OCI-LY1 (cell line): ENCODE results near the gene PRSS22.

ENCODE experiments used
- H2AFZ ChIP-seq: fragments of 200-600 bp; sonication (generic), shearing (Covaris generic); 2 replicates; pipeline ENCODE4 v1.6.0; 2014; ENCODE audit warnings: antibody characterized with exemption, mild to moderate bottlenecking, low read length
- H3F3A ChIP-seq: fragments of 200-600 bp; sonication (generic), shearing (Covaris generic); 2 replicates; pipeline ENCODE4 v1.6.0; 2014; ENCODE audit warnings: mild to moderate bottlenecking, antibody characterized with exemption, low read length, moderate library complexity; ENCODE audit not compliant: insufficient read depth
- H3K27ac ChIP-seq: fragments of 200-600 bp; sonication (generic); 2 replicates; pipeline ENCODE4 v1.5.1; 2014; ENCODE audit warnings: low read length, mixed run types, mild to moderate bottlenecking, low read depth; ENCODE audit not compliant: poor library complexity, severe bottlenecking
- H3K27me3 ChIP-seq: fragments of 200-600 bp; sonication (generic); 2 replicates; pipeline ENCODE4 v1.6.0; 2014; ENCODE audit warnings: antibody characterized with exemption, mild to moderate bottlenecking, low read length, moderate library complexity; ENCODE audit not compliant: insufficient read depth
- H3K36me3 ChIP-seq: fragments of 200-600 bp; sonication (generic); 2 replicates; pipeline ENCODE4 v1.6.1; 2014; ENCODE audit warnings: mild to moderate bottlenecking, antibody characterized with exemption, low read length, moderate library complexity, mixed read lengths; ENCODE audit not compliant: insufficient read depth
- H3K4me1 ChIP-seq: fragments of 200-600 bp; sonication (generic); 2 replicates; pipeline ENCODE4 v1.5.1; 2014; ENCODE audit warnings: mild to moderate bottlenecking, low read length, moderate library complexity; ENCODE audit not compliant: insufficient read depth, severe bottlenecking
- H3K4me2 ChIP-seq: fragments of 200-600 bp; sonication (generic), shearing (Covaris generic); 2 replicates; pipeline ENCODE4 v1.6.1; 2014; ENCODE audit warnings: low read length
- H3K4me3 ChIP-seq: fragments of 200-600 bp; sonication (generic); 2 replicates; pipeline ENCODE4 v1.5.1; 2014; ENCODE audit warnings: low read length, low read depth, mild to moderate bottlenecking, mixed read lengths; ENCODE audit not compliant: poor library complexity, severe bottlenecking
- H3K79me2 ChIP-seq: fragments of 200-600 bp; shearing (Covaris generic); 2 replicates; pipeline ENCODE4 v1.6.1; 2016; ENCODE audit warnings: mixed run types, low read length, mixed read lengths; ENCODE audit not compliant: insufficient read depth
- H3K9ac ChIP-seq: fragments of 200-600 bp; sonication (generic), shearing (Covaris generic); 2 replicates; pipeline ENCODE4 v1.6.1; 2014; ENCODE audit warnings: mild to moderate bottlenecking, low read length, mixed read lengths
- H3K9me2 ChIP-seq: fragments of 200-600 bp; sonication (generic), shearing (Covaris generic); 2 replicates; pipeline ENCODE4 v1.6.1; 2014; ENCODE audit warnings: low read depth, mild to moderate bottlenecking, low read length, mixed read lengths
- H3K9me3 ChIP-seq: fragments of 200-600 bp; shearing (Covaris generic); 2 replicates; pipeline ENCODE4 v1.6.1; 2014; ENCODE audit warnings: low read length, mixed read lengths
- H4K20me1 ChIP-seq: fragments of 200-600 bp; sonication (generic), shearing (Covaris generic); 2 replicates; pipeline ENCODE4 v1.6.0; 2016; ENCODE audit warnings: mild to moderate bottlenecking, low read length; ENCODE audit not compliant: insufficient read depth
- EZH2 ChIP-seq: fragments of 200-600 bp; sonication (generic), shearing (Covaris generic); IDR thresholded peaks from 2 replicates; pipeline ENCODE4 v1.8.0; 2017; ENCODE audit warnings: borderline replicate concordance, mixed run types, mild to moderate bottlenecking, antibody characterized with exemption, low read length, moderate library complexity, mixed read lengths
- TF ChIP-seq, protein P1 (sequence below): fragments of 200-600 bp; sonication (generic), shearing (Covaris generic); IDR thresholded peaks from 2 replicates; pipeline ENCODE4 v1.5.1; 2017; ENCODE audit warnings: mild to moderate bottlenecking, antibody characterized with exemption, low read length, moderate library complexity, mixed read lengths

PRSS22 gene

DNA sequence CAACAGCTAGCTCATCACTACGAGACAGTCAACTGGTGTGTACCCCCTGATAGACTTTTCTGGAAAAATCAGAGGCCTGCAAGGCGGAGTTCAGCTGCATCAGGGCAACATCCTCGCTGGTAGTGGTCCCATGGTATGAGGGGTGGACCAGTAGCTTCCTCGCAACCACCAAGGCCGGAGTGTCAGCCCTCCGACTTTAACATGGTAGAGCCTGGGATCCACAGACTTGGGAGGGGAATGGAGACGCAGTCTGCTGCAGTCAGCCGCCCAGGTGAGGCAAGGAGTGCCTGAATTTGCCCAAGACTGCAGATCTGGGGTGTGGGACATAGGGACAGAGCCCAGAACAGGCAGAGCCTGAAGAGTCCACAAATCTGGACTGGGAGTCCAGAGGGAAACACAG lies 14.4 kb downstream of the PRSS22 start:
- Histone ChIP-seq H3K27me3 (no peaks in the 10 kb centered on the region), H3K9me3 (no peaks in the 10 kb centered on the region), H3F3A (no peaks in the 10 kb centered on the region), H3K4me3 (no peak overlapping the region), H3K4me2 (no peak overlapping the region), H3K36me3 (no peaks in the 10 kb centered on the region), H3K9me2 (no peaks in the 10 kb centered on the region), H3K27ac (no peak overlapping the region), H3K9ac (no peak overlapping the region), H4K20me1 (no peaks in the 10 kb centered on the region), H2AFZ (no peak overlapping the region), H3K4me1 (peaks cover 7% of the 10 kb centered on the region), H3K79me2 (no peaks in the 10 kb centered on the region)
- no peak for TF ChIP-seq EZH2
- TF ChIP-seq, protein P1, sequence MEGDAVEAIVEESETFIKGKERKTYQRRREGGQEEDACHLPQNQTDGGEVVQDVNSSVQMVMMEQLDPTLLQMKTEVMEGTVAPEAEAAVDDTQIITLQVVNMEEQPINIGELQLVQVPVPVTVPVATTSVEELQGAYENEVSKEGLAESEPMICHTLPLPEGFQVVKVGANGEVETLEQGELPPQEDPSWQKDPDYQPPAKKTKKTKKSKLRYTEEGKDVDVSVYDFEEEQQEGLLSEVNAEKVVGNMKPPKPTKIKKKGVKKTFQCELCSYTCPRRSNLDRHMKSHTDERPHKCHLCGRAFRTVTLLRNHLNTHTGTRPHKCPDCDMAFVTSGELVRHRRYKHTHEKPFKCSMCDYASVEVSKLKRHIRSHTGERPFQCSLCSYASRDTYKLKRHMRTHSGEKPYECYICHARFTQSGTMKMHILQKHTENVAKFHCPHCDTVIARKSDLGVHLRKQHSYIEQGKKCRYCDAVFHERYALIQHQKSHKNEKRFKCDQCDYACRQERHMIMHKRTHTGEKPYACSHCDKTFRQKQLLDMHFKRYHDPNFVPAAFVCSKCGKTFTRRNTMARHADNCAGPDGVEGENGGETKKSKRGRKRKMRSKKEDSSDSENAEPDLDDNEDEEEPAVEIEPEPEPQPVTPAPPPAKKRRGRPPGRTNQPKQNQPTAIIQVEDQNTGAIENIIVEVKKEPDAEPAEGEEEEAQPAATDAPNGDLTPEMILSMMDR: no peak

GRCh38 chr16:2842340-2843000 lies 15.5 kb downstream of the PRSS22 start:
- TF ChIP-seq, protein P1: peak; percentile 68
- no peak for TF ChIP-seq EZH2
- no peak overlapping the region for H3K27ac ChIP-seq

DNA sequence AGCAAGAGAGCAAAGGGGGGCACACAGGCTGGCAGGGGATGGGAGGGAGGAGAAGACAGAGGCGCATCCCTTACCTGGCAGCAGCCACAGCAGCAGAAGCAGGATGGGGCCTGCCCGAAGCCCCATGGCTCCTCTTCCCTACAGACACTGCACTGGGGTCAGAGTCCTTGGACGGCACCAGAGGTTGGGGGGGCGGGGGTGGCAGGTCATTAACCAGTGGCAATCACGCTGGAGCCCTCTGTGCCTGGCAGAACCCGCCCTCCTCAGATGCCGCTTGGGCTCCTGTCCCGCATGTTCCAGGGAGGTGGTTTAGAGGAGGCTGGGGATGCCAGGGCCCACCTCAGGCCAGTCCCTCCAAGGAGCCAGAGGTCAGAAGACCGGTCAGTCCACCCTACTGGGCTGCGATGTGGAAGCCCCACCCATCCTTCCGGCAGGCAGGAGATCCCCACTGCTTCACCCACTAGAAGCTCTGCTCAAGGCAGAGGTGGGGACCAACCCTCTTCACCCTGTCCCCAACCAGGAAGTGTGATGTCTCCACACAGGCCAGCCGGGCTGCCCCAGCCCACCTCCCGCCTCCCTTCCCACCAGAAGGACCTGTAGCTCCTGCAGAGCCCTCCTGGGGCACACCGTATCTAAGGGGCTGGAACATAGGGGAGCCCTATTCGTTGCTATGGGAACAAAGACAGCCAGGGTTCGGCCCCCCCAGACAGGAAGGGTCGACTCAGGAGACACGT lies 16.2 kb downstream of the PRSS22 start:
- Histone ChIP-seq H3K36me3 (no peaks in the 10 kb centered on the region), H3K4me2 (no peak overlapping the region), H3K79me2 (no peaks in the 10 kb centered on the region), H3K27ac (no peak overlapping the region), H2AFZ (no peak overlapping the region), H3K9me3 (no peaks in the 10 kb centered on the region), H3K9me2 (no peaks in the 10 kb centered on the region), H3K4me1 (peaks cover 7% of the 10 kb centered on the region), H3F3A (no peaks in the 10 kb centered on the region), H3K9ac (no peak overlapping the region), H3K27me3 (0 out of 2 replicates have a peak, but pooled peaks cover 5% of the 10 kb centered on the region), H3K4me3 (no peak overlapping the region), H4K20me1 (no peaks in the 10 kb centered on the region)
- TF ChIP-seq, protein P1: no peak
- TF ChIP-seq EZH2: no peak

More at GRCh38 chr16:2842340-2843000, 15.5 kb downstream of the PRSS22 start:
- Histone ChIP-seq H3K36me3 (no peaks in the 10 kb centered on the region), H3K79me2 (no peaks in the 10 kb centered on the region), H3K4me3 (no peak overlapping the region), H3K9me2 (no peaks in the 10 kb centered on the region), H3K9ac (no peak overlapping the region), H3K27me3 (0 out of 2 replicates have a peak, but pooled peaks cover 1% of the 10 kb centered on the region), H3K4me2 (no peak overlapping the region), H3K4me1 (peaks cover 7% of the 10 kb centered on the region), H2AFZ (no peak overlapping the region), H4K20me1 (no peaks in the 10 kb centered on the region), H3F3A (no peaks in the 10 kb centered on the region), H3K9me3 (no peaks in the 10 kb centered on the region)
